H9 (cell line): ENCODE data around the gene SAMD8. TPM values are rescaled to one million over a fixed set of nuclear protein-coding genes. Genes with fewer than 3 reads are reported as not detected.
"Not testable (repeated sequence)": the region's sequence is repeated elsewhere in the genome, so short reads cannot be mapped to it uniquely, and the experiment has no call there.

Experiments used
- DNase-seq: peaks from one replicate; pipeline ENCODE4 v3.0.0-alpha.2; 2017
- H2AFZ ChIP-seq: one replicate; pipeline ENCODE4 v1.6.1; 2013; ENCODE audit warnings: mild to moderate bottlenecking, low read length, control low read depth, moderate library complexity
- H2AK5ac ChIP-seq: 2 replicates; pipeline ENCODE4 v1.6.1; 2013; ENCODE audit warnings: low read length, control low read depth, mixed read lengths; ENCODE audit not compliant: insufficient read length
- H2BK120ac ChIP-seq: one replicate; pipeline ENCODE4 v1.6.1; 2013; ENCODE audit warnings: low read depth, mild to moderate bottlenecking, low read length, control low read depth, inconsistent platforms; ENCODE audit not compliant: poor library complexity, severe bottlenecking
- H2BK12ac ChIP-seq: 2 replicates; pipeline ENCODE4 v1.6.1; 2013; ENCODE audit warnings: low read length, control low read depth, mixed read lengths, low read depth; ENCODE audit not compliant: insufficient read length
- H2BK15ac ChIP-seq: 2 replicates; pipeline ENCODE4 v1.6.1; 2013; ENCODE audit warnings: low read depth, low read length, control low read depth
- H2BK20ac ChIP-seq: one replicate; pipeline ENCODE4 v1.6.1; 2013; ENCODE audit warnings: low read depth, mild to moderate bottlenecking, low read length, control low read depth, inconsistent platforms; ENCODE audit not compliant: poor library complexity, severe bottlenecking
- H2BK5ac ChIP-seq: 2 replicates; pipeline ENCODE4 v1.6.1; 2013; ENCODE audit warnings: low read length, control low read depth, mixed read lengths; ENCODE audit not compliant: insufficient read length
- H3K14ac ChIP-seq: 2 replicates; pipeline ENCODE4 v1.6.1; 2013; ENCODE audit warnings: low read length, control low read depth; ENCODE audit not compliant: insufficient read depth
- H3K18ac ChIP-seq: 2 replicates; pipeline ENCODE4 v1.6.1; 2013; ENCODE audit warnings: low read depth, mild to moderate bottlenecking, mixed read lengths, low read length, control low read depth; ENCODE audit not compliant: insufficient read length
- H3K23ac ChIP-seq: 2 replicates; pipeline ENCODE4 v1.6.1; 2013; ENCODE audit warnings: low read length, control low read depth, mixed read lengths, low read depth; ENCODE audit not compliant: insufficient read length
- H3K23me2 ChIP-seq: 2 replicates; pipeline ENCODE4 v1.6.1; 2013; ENCODE audit warnings: low read depth, mild to moderate bottlenecking, mixed read lengths, low read length, control low read depth; ENCODE audit not compliant: insufficient read length, poor library complexity, severe bottlenecking
- H3K27ac ChIP-seq: 2 replicates; pipeline ENCODE4 v1.5.1; 2013; ENCODE audit warnings: low read length, control low read depth, mixed read lengths, low read depth; ENCODE audit not compliant: insufficient read length
- H3K27me3 ChIP-seq: 2 replicates; pipeline ENCODE4 v1.6.1; 2013; ENCODE audit warnings: low read length, control low read depth, inconsistent platforms; ENCODE audit not compliant: insufficient read depth
- H3K4ac ChIP-seq: 2 replicates; pipeline ENCODE4 v1.6.1; 2013; ENCODE audit warnings: low read depth, mild to moderate bottlenecking, control low read depth, inconsistent platforms, low read length, moderate library complexity
- H3K4me1 ChIP-seq: 2 replicates; pipeline ENCODE4 v1.6.1; 2013; ENCODE audit warnings: low read length, control low read depth, inconsistent platforms; ENCODE audit not compliant: insufficient read depth
- H3K4me2 ChIP-seq: 2 replicates; pipeline ENCODE4 v1.6.1; 2013; ENCODE audit warnings: low read length, control low read depth, mixed read lengths; ENCODE audit not compliant: insufficient read length, insufficient read depth
- H3K56ac ChIP-seq: 2 replicates; pipeline ENCODE4 v1.6.1; 2013; ENCODE audit warnings: low read depth, mild to moderate bottlenecking, mixed read lengths, low read length, control low read depth; ENCODE audit not compliant: insufficient read length
- H3K79me1 ChIP-seq: 2 replicates; pipeline ENCODE4 v1.6.1; 2013; ENCODE audit warnings: low read depth, mild to moderate bottlenecking, moderate library complexity, low read length, control low read depth, inconsistent platforms; ENCODE audit not compliant: insufficient read depth, poor library complexity, severe bottlenecking
- H3K79me2 ChIP-seq: 2 replicates; pipeline ENCODE4 v1.6.1; 2013; ENCODE audit warnings: low read length, control low read depth, inconsistent platforms; ENCODE audit not compliant: insufficient read depth
- H3K9ac ChIP-seq: 2 replicates; pipeline ENCODE4 v1.6.1; 2013; ENCODE audit warnings: low read length, control low read depth, mixed read lengths; ENCODE audit not compliant: insufficient read length; ENCODE audit errors: extremely low read depth
- H3K9me3 ChIP-seq: one replicate; pipeline ENCODE4 v1.6.1; 2013; ENCODE audit warnings: low read depth, low read length, inconsistent platforms; ENCODE audit not compliant: control insufficient read depth
- H3T11ph ChIP-seq: one replicate; pipeline ENCODE4 v1.6.1; 2013; ENCODE audit warnings: mild to moderate bottlenecking, low read length, control low read depth, inconsistent platforms
- H4K20me1 ChIP-seq: one replicate; pipeline ENCODE4 v1.6.1; 2013; ENCODE audit not compliant: control insufficient read depth, insufficient read length, insufficient read depth
- H4K5ac ChIP-seq: 2 replicates; pipeline ENCODE4 v1.6.1; 2013; ENCODE audit warnings: low read depth, mild to moderate bottlenecking, mixed read lengths, low read length, control low read depth; ENCODE audit not compliant: insufficient read length
- H4K8ac ChIP-seq: replicated peaks from 2 replicates; pipeline ENCODE4 v1.6.1; 2013; ENCODE audit warnings: low read length, control low read depth, mixed read lengths, low read depth; ENCODE audit not compliant: insufficient read length
- H4K91ac ChIP-seq: 2 replicates; pipeline ENCODE4 v1.6.1; 2013; ENCODE audit warnings: low read depth, mild to moderate bottlenecking, moderate library complexity, mixed read lengths, low read length, control low read depth; ENCODE audit not compliant: insufficient read length
- H3K27ac Mint-ChIP-seq, 3 experiments: 2 replicates in 2 of 3; 3 replicates in 1 of 3; pipeline ENCODE4 v1.8.0; 2020 to 2021; ENCODE audit warnings: mixed read lengths in 3 of 3, mild to moderate bottlenecking in 1 of 3, moderate library complexity in 1 of 3
- H3K27me3 Mint-ChIP-seq: 2 replicates; pipeline ENCODE4 v1.8.0; 2021; ENCODE audit warnings: low read depth, mild to moderate bottlenecking, moderate library complexity, mixed read lengths
- H3K36me3 Mint-ChIP-seq, 3 experiments: 2 replicates in 2 of 3; 3 replicates in 1 of 3; pipeline ENCODE4 v1.8.0; 2020 to 2021; ENCODE audit warnings: low read depth in 3 of 3, mixed read lengths in 3 of 3; ENCODE audit not compliant: insufficient read depth in 1 of 3
- H3K4me1 Mint-ChIP-seq, 2 experiments: 2 replicates each; pipeline ENCODE4 v1.8.0; 2020; ENCODE audit warnings: mixed read lengths in 2 of 2
- H3K4me3 Mint-ChIP-seq, 2 experiments: 2 replicates in 1 of 2; 3 replicates in 1 of 2; pipeline ENCODE4 v1.8.0; 2020 to 2021; ENCODE audit warnings: mild to moderate bottlenecking in 2 of 2, mixed read lengths in 2 of 2, moderate library complexity in 1 of 2
- H3K9me3 Mint-ChIP-seq, 2 experiments: 2 replicates in 1 of 2; 3 replicates in 1 of 2; pipeline ENCODE4 v1.8.0; 2020; ENCODE audit warnings: mild to moderate bottlenecking in 2 of 2, mixed read lengths in 2 of 2, moderate library complexity in 1 of 2
- CTCF ChIP-seq: fragments of 200-600 bp; sonication (generic); conservative IDR thresholded peaks from 3 replicates; pipeline ENCODE4 v1.8.0; 2021; ENCODE audit warnings: antibody characterized with exemption, mild to moderate bottlenecking
- WGBS: extraction: QIAGEN DNeasy Blood & Tissue Kit; methylation state at CpG from one replicate; pipeline ENCODE4 v1.1.7; 2013; ENCODE audit warnings: missing lambda C conversion rate, low lambda C conversion rate, mixed read lengths; ENCODE audit not compliant: insufficient read length; ENCODE audit errors: extremely low coverage; 5-methylcytosine and 5-hydroxymethylcytosine counted together
- total RNA-seq: library from RNA; stranded (reverse); gene quantifications from 2 replicates; pipeline ENCODE4 v1.2.1, GENCODE V29; 2021

Gene SAMD8
- total RNA-seq, 1 experiment from 2014 or later = 18.8 TPM

GRCh38 chr10:75115137-75115536, 3.7 kb downstream of the SAMD8 start:
- Mint-ChIP-seq H3K4me3 (no peak overlapping the region), H3K4me1 (peaks cover 18 to 21% of the 10 kb centered on the region in 2 experiments), H3K36me3 (no peaks in the 10 kb centered on the region; a peak in 1 of 7 replicates), H3K9me3 (peaks cover 0 to 2% of the 10 kb centered on the region in 2 experiments; a peak in 1 of 5 replicates), H3K27ac (peak overlapping the region; percentile 12 to 30 (median 25); a peak in 4 of 7 replicates), H3K27me3 (no peaks in the 10 kb centered on the region)
- no peak overlapping the region for H2BK5ac ChIP-seq
- H4K8ac ChIP-seq = no peak overlapping the region
- H2BK12ac ChIP-seq = no peak overlapping the region
- H3K27ac ChIP-seq = no peak overlapping the region
- H3K4me2 ChIP-seq = no peak overlapping the region
- H3K9me3 ChIP-seq = no peaks in the 10 kb centered on the region
- no peaks in the 10 kb centered on the region for H4K20me1 ChIP-seq
- no peak overlapping the region for H3K56ac ChIP-seq
- H2AK5ac ChIP-seq = no peak overlapping the region
- peaks cover 5% of the 10 kb centered on the region; the same call in 1 of the 2 replicates for H3K4me1 ChIP-seq
- H3K79me1 ChIP-seq = peaks cover 6% of the 10 kb centered on the region
- no peak overlapping the region for H2BK20ac ChIP-seq
- peaks cover 7% of the 10 kb centered on the region for H3K23me2 ChIP-seq
- H3K14ac ChIP-seq = no peak overlapping the region
- no peak overlapping the region for H2BK15ac ChIP-seq
- no peak overlapping the region for H2BK120ac ChIP-seq
- H4K91ac ChIP-seq = no peak overlapping the region
- no peak for DNase-seq
- no peak overlapping the region for H3T11ph ChIP-seq
- H3K79me2 ChIP-seq = peaks cover 7% of the 10 kb centered on the region; the same call in 1 of the 2 replicates
- no peak overlapping the region for H3K4ac ChIP-seq
- no peak overlapping the region for H4K5ac ChIP-seq
- H2AFZ ChIP-seq = no peak overlapping the region
- WGBS = no CpG with 5 or more reads among the region's 2 CpGs
- no peak overlapping the region for H3K23ac ChIP-seq
- H3K9ac ChIP-seq = no peak overlapping the region
- H3K18ac ChIP-seq = no peak overlapping the region
- H3K27me3 ChIP-seq = no peaks in the 10 kb centered on the region
- TF ChIP-seq CTCF = no peak

GRCh38 chr10:75116941-75117775, 5.7 kb downstream of the SAMD8 start:
- not testable (repeated sequence) for H3T11ph ChIP-seq, H3K23me2 ChIP-seq, H4K5ac ChIP-seq

More at GRCh38 chr10:75116941-75117775, 5.7 kb downstream of the SAMD8 start:
- Mint-ChIP-seq H3K27ac (peak overlapping the region in 1 of 3 experiments; percentile 86; a peak in 2 of 7 replicates), H3K4me1 (peaks cover 14 to 15% of the 10 kb centered on the region in 2 experiments)
- H2BK5ac ChIP-seq, H2AK5ac ChIP-seq, H3K56ac ChIP-seq, H3K14ac ChIP-seq, H3K18ac ChIP-seq, H2AFZ ChIP-seq, H3K4ac ChIP-seq, H3K4me2 ChIP-seq, H3K79me2 ChIP-seq, H3K27ac ChIP-seq, H3K36me3 Mint-ChIP-seq, H2BK120ac ChIP-seq, H3K23ac ChIP-seq, H3K9ac ChIP-seq, H3K4me3 Mint-ChIP-seq, H4K20me1 ChIP-seq, H3K9me3 Mint-ChIP-seq, H3K4me1 ChIP-seq, DNase-seq, H2BK12ac ChIP-seq, H3K27me3 Mint-ChIP-seq, H2BK15ac ChIP-seq, H3K79me1 ChIP-seq, H4K8ac ChIP-seq, H3K9me3 ChIP-seq, H3K27me3 ChIP-seq, H2BK20ac ChIP-seq, H4K91ac ChIP-seq: not testable (repeated sequence)
- WGBS = no CpG with 5 or more reads among the region's 15 CpGs
